Endothelial cell (in vitro differentiated cells): ENCODE results near the gene MICAL3. TPM values are rescaled to one million over a fixed set of nuclear protein-coding genes. Genes with fewer than 3 reads are reported as not detected.

ENCODE experiments used
- DNase-seq: peaks from one replicate; pipeline ENCODE4 v3.0.0; 2021; ENCODE audit warnings: low spot score
- H3K27ac Mint-ChIP-seq: one replicate; pipeline ENCODE4 v1.8.0; 2021; ENCODE audit warnings: mixed read lengths, inconsistent platforms; ENCODE audit not compliant: unreplicated experiment
- H3K27me3 Mint-ChIP-seq: one replicate; pipeline ENCODE4 v1.8.0; 2021; ENCODE audit warnings: mild to moderate bottlenecking, moderate library complexity, mixed read lengths, inconsistent platforms; ENCODE audit not compliant: unreplicated experiment
- H3K36me3 Mint-ChIP-seq: one replicate; pipeline ENCODE4 v1.8.0; 2021; ENCODE audit warnings: mild to moderate bottlenecking, low read depth, mixed read lengths, inconsistent platforms; ENCODE audit not compliant: unreplicated experiment
- H3K4me1 Mint-ChIP-seq: one replicate; pipeline ENCODE4 v1.8.0; 2021; ENCODE audit warnings: mild to moderate bottlenecking, mixed read lengths, inconsistent platforms; ENCODE audit not compliant: unreplicated experiment
- H3K4me3 Mint-ChIP-seq: one replicate; pipeline ENCODE4 v1.8.0; 2021; ENCODE audit warnings: mild to moderate bottlenecking, mixed read lengths, inconsistent platforms; ENCODE audit not compliant: unreplicated experiment
- H3K9me3 Mint-ChIP-seq: one replicate; pipeline ENCODE4 v1.8.0; 2021; ENCODE audit warnings: mixed read lengths, inconsistent platforms; ENCODE audit not compliant: unreplicated experiment
- total RNA-seq: library from RNA; stranded (reverse); fragmentation: NEBNext Ultra II Directional; extraction: Animal tissue kit (Norgen Biotek cat#: 25700); gene quantifications from one replicate; pipeline ENCODE4 v1.2.1, GENCODE V29; 2021; ENCODE audit not compliant: unreplicated experiment
- TF ChIP-seq, protein P1 (sequence below): fragments of 200-600 bp; sonication (generic); IDR thresholded peaks from one replicate; pipeline ENCODE4 v1.5.0; 2021; ENCODE audit warnings: antibody characterized with exemption; ENCODE audit not compliant: unreplicated experiment

Gene MICAL3
- total RNA-seq, 1 donor from 2014 or later: 54.3 TPM

DNA sequence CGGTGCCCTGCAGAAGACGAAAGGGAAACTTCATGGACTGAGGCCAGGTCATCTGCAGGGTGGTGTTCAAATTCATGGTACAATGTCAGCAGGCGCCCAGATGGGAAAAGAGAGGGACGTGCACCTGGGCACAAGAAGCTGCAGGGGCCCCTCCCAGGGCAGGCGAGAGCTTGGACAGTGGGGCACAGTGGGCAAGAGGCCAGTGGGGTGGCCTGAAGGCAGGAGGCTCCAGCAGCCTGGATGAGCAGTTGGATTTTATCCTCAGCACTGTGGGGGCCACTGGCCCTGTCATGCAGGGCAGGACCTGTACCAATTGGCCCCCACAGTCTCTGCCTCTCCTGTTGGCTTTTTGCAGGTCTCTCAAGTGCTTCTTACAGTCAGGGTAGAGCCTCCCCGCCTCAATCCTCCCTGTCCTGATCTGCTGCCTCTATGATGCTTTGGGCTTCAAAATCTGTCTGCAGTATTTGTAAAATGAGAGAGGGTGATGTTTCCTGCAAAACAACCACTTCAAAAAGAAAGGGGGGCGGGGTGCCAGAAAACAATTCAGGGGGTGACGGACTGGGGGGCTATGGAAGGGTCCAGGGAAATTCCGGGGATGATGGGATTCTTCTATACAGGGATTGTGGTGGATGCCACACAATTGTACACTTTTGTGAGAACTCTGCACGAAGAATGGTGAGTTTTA lies 248.4 kb downstream of the MICAL3 start:
- peak overlapping the region; percentile 62 for H3K4me3 Mint-ChIP-seq
- H3K4me1 Mint-ChIP-seq: peaks cover 47% of the 10 kb centered on the region

DNA sequence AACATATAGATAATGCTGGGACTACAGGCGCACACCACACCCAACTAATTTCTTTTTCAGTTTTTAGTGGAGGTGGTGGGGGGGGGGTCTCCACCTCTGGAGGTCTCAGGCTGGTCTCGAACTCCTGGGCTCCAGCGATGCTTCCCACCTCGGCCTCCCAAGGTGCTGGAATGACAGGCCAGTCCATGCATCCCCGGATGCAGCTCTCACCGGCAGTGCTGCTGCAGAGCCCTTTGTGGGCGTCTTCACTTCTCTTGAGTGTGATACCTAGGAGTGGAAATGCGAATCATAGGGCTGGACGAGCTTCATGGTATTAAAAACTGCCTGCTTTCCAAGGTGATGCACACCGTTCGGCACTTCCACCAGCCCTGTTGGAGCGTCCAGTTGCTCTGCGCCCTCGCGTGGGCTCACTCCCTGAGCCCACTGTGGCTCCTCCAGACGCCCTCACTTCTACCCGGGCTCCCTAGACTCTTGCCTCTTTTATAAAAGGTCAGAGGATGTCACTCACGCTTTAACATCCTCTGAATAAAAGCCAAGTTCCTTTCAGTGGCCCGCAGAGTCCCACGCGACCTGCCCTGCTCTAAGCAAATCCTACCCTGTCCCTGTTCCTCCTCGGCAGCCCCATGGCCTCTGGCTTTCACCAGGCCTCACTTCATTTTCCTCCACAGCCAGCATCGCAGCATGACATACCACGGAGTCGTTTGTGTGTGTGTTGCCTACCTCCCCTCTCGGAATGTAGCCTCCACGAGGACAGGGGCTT lies 249.3 kb downstream of the MICAL3 start:
- Mint-ChIP-seq H3K27me3 (peaks cover 14% of the 10 kb centered on the region), H3K9me3 (no peaks in the 10 kb centered on the region), H3K4me3 (peak overlapping the region; percentile 62), H3K27ac (no peak overlapping the region), H3K36me3 (peaks cover 3% of the 10 kb centered on the region), H3K4me1 (peaks cover 46% of the 10 kb centered on the region)
- no peak for DNase-seq
- TF ChIP-seq, protein P1, sequence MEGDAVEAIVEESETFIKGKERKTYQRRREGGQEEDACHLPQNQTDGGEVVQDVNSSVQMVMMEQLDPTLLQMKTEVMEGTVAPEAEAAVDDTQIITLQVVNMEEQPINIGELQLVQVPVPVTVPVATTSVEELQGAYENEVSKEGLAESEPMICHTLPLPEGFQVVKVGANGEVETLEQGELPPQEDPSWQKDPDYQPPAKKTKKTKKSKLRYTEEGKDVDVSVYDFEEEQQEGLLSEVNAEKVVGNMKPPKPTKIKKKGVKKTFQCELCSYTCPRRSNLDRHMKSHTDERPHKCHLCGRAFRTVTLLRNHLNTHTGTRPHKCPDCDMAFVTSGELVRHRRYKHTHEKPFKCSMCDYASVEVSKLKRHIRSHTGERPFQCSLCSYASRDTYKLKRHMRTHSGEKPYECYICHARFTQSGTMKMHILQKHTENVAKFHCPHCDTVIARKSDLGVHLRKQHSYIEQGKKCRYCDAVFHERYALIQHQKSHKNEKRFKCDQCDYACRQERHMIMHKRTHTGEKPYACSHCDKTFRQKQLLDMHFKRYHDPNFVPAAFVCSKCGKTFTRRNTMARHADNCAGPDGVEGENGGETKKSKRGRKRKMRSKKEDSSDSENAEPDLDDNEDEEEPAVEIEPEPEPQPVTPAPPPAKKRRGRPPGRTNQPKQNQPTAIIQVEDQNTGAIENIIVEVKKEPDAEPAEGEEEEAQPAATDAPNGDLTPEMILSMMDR: no peak

More for the DNA sequence above, 248.4 kb downstream of the MICAL3 start:
- no peaks in the 10 kb centered on the region for H3K9me3 Mint-ChIP-seq
- TF ChIP-seq, protein P1: no peak
- H3K36me3 Mint-ChIP-seq: no peaks in the 10 kb centered on the region
- no peak for DNase-seq
- H3K27me3 Mint-ChIP-seq: peaks cover 11% of the 10 kb centered on the region
- no peak overlapping the region for H3K27ac Mint-ChIP-seq

GRCh38 chr22:17774206-17774925 lies 250.0 kb downstream of the MICAL3 start, which contains the start of gene BID:
Gene BID, minus strand, starts transcription at chr22:17774469. Its CDS starts 24,353 bp downstream, at chr22:17750116.
- Mint-ChIP-seq H3K27me3 (peaks cover 16% of the 10 kb centered on the region), H3K27ac (no peak within 1 kb of the TSS), H3K4me1 (peaks cover 40% of the 10 kb centered on the region), H3K9me3 (no peaks in the 10 kb centered on the region), H3K4me3 (peak within 1 kb of the TSS; percentile 87), H3K36me3 (peaks cover 3% of the 10 kb centered on the region)
- DNase-seq: no peak
- TF ChIP-seq, protein P1: no peak

DNA sequence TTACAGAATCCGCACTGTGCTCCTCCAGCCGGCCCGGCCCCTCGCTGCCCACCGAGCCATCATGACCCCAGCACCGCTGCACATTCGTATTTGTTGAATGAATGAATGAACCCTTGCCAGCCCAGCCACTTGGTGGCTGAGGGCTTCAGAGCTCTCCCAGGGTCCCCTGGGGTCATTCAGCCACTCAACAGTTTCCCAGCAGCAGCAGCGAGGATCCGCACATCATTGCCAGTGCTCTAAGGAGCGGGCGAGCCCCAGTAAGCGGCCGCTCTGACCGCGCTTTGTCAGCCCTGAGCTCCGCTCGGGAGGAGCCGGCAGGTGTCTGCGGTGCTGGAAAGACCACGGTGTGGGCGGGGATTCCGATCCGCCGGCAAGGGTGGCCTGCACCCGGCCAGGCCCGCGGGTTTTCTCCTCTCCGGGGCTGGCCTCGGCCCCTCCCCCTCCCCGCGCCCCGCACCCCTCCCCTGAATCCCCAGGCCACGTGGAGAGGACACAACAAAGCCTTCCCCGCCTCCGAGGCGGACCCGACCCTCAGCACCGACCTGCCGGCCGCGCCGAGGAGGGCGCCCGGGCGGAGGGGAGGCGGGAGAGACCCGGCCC lies 250.7 kb downstream of the MICAL3 start:
- H3K36me3 Mint-ChIP-seq: peaks cover 3% of the 10 kb centered on the region
- no peaks in the 10 kb centered on the region for H3K9me3 Mint-ChIP-seq
- H3K27me3 Mint-ChIP-seq: peaks cover 16% of the 10 kb centered on the region
- H3K4me1 Mint-ChIP-seq: peaks cover 34% of the 10 kb centered on the region
- H3K4me3 Mint-ChIP-seq: peak overlapping the region; percentile 87
- TF ChIP-seq, protein P1: no peak
- DNase-seq: peak; percentile 40
- H3K27ac Mint-ChIP-seq: no peak overlapping the region
